Endometrial microvascular endothelial cells (primary cell): ENCODE data around the gene SEPTIN6. TPM values are rescaled to one million over a fixed set of nuclear protein-coding genes. Genes with fewer than 3 reads are reported as not detected.
"Not testable (repeated sequence)": the region's sequence is repeated elsewhere in the genome, so short reads cannot be mapped to it uniquely, and the experiment has no call there.

Source experiments
- in situ Hi-C: cut with HindIII; loops from 2 replicates; pipeline ENCODE4 v1.10.0; 2017; ENCODE audit warnings: low sequenced_read_pairs, low pct_unique_long_range_greater_than_20kb; ENCODE audit errors: inconsistent ontology term
- total RNA-seq: library from RNA; depleted of rRNA; stranded (reverse); fragments of >200 nt; gene quantifications from one replicate; pipeline ENCODE4 v1.2.3, GENCODE V29; 2015; ENCODE audit errors: inconsistent ontology term

Gene SEPTIN6
- total RNA-seq, 1 donor from 2014 or later, result 15.0 TPM

- in situ Hi-C loops, result no loop called here
Measured at GRCh38 chrX:119693996-119694451, 1.1 kb upstream of the SEPTIN6 start.

GRCh38 chrX:119692191-119693039, 553 bp downstream of the SEPTIN6 start:
- in situ Hi-C loops, result no loop called here

- in situ Hi-C loops, result no loop called here
Measured at GRCh38 chrX:119690921-119691716, 1.8 kb downstream of the SEPTIN6 start.

GRCh38 chrX:119688911-119689321, 4.1 kb downstream of the SEPTIN6 start:
- in situ Hi-C loops, result no loop called here

- in situ Hi-C loops, result no loop called here
Measured at GRCh38 chrX:119687661-119688413, 5.1 kb downstream of the SEPTIN6 start.

GRCh38 chrX:119686087-119686691, 6.8 kb downstream of the SEPTIN6 start:
- in situ Hi-C loops, result no loop called here

GRCh38 chrX:119685225-119686066, 7.5 kb downstream of the SEPTIN6 start:
- in situ Hi-C loops, result no loop called here

- in situ Hi-C loops, result no loop called here
Measured at GRCh38 chrX:119684916-119685224, 8.1 kb downstream of the SEPTIN6 start.

- in situ Hi-C loops, result not testable (repeated sequence)
Measured at GRCh38 chrX:119684312-119684711, 8.7 kb downstream of the SEPTIN6 start.

GRCh38 chrX:119682019-119682989, 10.7 kb downstream of the SEPTIN6 start:
- in situ Hi-C loops, result no loop called here

- in situ Hi-C loops, result no loop called here
Measured at GRCh38 chrX:119677654-119677981, 15.3 kb downstream of the SEPTIN6 start.

GRCh38 chrX:119676949-119677653, 15.9 kb downstream of the SEPTIN6 start:
- in situ Hi-C loops, result no loop called here

- in situ Hi-C loops, result no loop called here
Measured at GRCh38 chrX:119673336-119673735, 19.6 kb downstream of the SEPTIN6 start.

GRCh38 chrX:119672426-119672825, 20.5 kb downstream of the SEPTIN6 start:
- in situ Hi-C loops, result no loop called here

GRCh38 chrX:119669424-119670037, 23.4 kb downstream of the SEPTIN6 start:
- in situ Hi-C loops, result no loop called here
